GM21723 (cell line): Measurements from ENCODE around the gene ITGB2.
"Not testable (repeated sequence)": the region's sequence is repeated elsewhere in the genome, so short reads cannot be mapped to it uniquely, and the experiment has no call there.

ENCODE experiments used
- ATAC-seq: cut with Tn5 transposase; IDR thresholded peaks from one replicate; pipeline ENCODE4 v1.9.1; 2021; ENCODE audit warnings: mild to moderate bottlenecking, moderate library complexity; ENCODE audit not compliant: unreplicated experiment

ITGB2 gene

DNA sequence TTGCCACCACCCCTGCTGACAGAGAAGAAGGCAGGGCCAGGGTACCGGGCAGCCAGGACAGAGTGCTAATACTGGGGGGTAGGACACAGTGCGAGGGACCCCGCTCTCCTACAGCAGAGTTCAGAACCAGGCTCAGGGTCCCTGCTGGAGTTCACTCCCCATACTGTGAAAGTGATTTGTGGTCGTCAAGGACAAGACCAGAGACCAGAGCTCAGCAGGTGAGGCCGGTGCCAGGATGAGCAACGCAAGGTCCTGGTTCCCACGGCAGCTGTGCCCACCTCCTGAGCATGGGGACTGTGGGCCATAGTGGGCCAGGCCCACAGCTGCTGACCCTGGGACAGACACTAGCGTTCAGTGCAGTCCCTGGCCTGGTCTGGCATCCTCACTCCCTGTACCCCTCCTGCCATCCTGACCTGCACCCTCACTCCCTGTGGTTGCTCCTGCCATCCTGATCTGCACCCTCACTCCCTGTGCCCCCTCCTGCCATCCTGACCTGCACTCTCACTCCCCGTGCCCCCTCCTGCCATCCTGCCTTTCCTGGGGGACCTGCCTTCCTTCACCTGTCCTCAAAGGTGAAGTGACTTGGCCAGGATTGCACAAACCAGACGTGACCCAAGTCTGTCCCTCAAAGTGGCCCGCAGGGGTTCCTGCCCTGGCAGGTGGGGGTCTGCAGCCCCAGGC, 33.4 kb downstream of the ITGB2 start:
- ATAC-seq = no peak

DNA sequence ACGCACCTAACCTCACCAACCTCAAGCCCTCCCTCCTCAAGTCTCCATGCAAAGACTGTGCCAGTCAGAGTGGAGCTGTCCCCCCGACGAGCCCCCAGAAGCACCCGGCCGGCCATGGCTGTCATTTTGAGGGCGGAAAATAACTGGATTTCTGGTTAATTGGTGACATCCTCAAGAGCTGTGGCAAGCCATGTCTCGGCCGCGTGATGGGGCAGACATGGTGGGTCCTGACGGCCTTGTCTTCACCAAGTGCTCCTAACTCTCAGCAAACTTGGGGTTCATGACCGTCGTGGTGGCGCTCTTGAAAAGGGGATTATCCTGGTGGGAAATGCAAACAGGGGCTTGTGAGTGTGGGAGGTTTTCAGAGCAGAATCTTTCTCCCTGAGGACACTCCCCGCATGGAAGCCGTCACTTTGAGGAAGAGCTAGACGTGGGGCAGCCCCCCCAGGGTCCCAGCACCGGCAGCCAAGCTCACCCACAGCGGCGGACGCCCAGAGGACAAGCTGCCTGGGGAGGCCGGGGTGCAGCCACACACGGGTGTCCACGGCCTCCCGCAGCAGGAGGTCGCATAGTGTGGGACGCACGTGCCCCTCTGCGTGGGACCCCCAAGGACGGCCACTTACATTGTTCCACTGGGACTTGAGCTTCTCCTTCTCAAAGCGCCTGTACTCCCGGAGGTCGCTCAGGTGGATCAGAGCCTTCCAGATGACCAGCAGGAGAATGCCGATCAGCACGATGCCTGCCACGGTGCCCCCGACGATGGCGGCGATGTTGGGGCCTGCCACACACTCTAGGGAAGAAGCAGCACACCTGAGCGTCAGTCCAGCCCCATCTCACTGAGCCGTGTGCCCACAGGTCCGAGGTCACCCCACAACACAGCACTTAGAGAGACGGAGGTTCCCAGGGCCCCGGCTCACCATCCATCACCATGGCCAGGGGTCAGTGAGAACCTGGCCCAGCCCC, 34.3 kb downstream of the ITGB2 start:
- no peak for ATAC-seq

DNA sequence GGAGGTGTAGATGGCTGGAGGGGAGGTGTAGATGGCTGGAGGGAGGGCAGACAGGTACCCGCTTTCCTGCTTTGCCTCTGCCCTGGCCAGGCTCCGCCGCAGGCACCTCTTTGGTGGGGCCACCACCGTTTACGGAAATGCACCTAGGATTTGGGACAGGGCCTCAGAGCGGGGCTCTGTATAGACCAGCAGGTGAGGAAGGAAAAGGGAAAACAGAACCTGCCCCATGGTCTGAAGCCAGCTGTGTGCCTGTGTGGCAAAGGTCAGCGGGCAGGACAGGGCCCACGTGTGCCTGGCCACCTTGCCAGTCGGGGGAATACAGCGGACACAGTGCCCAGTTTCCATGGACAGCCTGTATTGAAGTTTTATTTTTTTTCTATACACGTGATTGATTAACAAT, 35.1 kb downstream of the ITGB2 start:
- ATAC-seq = no peak

DNA sequence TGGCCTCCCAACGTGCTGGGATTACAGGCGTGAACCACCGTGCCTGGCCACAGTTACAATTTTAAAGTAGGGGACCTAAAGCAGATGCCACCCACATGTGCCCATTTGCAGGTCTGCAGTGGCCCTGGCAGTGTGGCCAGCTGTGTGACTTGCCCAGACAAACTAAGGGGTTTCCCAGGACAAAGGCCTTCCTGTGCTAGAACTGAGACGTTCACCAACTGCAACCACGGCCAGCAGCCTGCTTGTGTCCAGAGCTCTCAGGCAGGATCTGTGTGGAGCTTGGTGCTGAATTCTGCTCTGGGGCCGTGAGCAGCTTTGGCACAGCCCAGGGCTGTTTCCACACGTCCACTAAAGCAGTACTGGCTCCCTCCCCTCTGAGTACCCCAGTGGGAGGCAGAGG, 36.6 kb downstream of the ITGB2 start:
- no peak for ATAC-seq

DNA sequence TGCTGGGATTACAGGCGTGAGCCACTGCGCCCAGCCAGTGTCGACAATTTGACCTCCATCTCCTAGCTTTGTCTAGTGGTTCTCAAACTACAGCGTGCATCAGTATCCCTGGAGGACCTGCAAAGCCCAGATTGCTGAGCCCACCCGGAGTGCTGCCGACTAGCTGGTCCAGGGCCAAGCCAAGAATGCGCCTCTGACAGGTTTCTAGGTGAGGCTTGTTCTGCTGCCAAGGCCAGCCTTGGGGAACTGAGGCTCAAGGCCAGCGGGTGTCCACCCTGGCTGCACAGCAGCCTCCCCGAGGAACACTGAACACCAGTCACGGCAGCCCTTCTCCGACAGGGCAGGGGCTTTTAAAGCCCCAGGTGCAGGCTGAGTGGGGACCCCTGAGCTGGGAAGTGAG, 37.4 kb downstream of the ITGB2 start:
- ATAC-seq = no peak

DNA sequence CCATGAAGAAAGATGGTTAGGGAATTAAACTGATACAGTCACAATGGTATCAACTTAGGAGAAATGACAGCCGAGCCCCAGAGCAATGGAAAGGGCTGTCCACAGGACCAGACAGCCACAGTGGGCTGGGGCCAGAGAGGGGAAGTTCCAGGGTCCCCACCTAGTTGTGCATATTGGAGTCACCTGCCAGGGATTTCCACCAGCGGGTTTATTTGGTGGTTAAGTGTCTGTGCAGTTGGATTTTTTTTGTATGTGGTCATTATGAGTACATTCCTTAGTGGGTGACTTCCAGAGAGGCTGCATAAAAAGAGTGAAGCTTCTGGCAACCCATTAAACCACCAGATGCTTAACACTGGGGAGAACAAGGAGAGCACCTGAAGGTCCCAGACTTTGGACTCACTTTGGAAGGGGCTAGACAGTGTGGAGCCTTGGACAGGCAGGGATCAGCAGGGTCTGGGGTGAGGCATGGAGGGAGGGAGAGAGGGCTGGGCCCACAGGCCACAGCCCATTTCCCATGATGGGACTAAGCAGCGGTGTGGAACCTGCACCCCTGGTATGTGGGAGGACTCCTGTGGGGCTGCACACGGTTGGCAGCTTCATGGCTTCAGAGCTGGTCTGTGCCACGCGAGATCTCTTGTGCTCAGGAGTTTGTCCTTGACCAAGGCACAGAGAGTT, 39.4 kb downstream of the ITGB2 start:
- no peak for ATAC-seq

DNA sequence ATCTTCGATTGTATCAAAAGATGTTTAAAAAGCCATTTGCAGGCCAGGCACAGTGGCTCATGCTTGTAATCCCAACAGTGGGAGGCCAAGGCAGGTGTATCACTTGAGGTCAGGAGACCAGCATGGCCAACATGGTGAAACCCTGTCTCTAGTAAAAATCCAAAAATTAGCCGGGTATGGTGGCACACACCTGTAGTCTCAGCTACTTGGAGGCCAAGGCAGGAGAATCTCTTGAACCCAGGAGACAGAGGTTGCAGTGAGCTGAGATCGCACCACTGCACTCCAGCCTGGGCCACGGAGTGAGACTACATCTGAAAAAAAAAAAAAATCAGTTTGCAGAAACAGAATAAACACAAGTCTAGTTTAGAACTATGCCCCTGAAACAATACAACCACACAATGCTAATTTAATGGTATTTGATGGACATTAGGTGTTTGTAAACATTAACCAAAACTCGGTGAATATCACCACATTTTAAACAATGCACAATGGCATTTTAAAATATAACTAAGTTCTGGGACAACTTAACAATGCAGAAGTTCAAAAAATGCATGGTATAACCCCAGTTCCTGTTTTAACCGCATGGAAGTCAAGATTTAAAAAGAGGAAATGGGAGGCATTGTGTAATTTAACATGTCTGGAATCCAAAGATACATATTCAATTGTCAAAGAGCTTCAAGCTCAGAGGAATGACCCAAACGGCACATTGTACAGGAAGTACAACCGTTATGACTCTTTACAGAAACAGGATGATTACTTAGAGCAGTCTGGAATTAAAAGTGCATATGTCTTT, 40.1 kb downstream of the ITGB2 start:
- ATAC-seq = no peak

DNA sequence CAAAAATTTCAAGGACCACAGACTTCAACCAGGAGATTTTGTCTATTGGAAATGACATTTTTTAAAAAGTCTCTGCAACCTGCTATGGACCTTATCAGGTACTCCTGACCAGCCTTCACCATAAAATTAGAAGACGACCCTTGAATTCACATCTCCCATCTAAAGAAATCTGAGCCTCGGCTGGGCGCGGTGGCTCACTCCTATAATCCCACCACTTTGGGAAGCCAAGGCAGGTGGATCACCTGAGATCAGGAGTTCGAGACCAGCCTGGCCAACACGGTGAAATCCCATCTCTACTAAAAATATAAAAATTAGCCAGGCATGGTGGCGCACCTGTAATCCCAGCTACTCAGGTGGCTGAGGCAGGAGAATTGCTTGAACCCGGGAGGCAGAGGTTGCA, 41.5 kb downstream of the ITGB2 start:
- not testable (repeated sequence) for ATAC-seq

DNA sequence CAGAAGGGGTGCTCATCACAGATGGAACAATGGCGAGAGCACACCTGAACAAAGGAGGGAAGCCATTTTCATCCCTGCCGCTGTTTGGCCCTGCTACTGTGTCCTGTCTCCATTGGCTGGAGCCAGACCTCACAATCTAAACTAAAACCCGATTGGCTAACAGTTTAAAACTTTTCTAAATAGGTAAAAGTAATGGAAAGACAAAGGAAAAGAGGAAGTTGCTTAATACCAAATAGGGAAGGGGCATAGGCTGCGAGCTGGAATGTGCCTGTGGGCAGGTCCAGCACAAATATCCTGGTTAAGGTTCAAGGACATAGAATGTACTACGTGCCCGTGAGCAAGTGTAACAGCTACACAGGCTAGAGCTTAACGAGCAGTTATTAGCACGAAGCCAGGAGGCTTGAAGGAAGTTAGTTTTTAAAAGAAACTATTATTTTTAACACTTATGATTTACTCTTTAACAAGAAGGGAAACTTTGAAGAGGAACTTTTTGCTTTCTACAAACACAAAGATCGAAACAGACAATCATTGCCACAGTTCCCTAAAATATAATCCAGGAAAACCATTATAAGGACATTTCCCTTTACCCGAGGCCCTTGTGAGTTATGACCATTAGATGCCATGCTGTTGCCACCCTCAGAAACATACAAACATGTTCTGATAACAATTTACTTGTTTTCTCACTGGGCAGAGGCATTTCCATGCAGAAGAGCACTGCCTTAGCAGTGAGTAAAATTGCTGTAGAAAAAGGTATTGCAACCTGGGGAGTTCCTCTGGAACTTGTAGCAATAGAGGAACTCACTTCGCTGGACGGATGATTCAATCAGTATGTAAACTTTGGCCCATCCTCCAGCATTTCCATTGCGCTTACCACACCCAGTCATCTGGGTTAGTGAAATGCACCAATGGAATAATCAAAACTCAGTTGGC, 42.4 kb downstream of the ITGB2 start:
- ATAC-seq = no peak

DNA sequence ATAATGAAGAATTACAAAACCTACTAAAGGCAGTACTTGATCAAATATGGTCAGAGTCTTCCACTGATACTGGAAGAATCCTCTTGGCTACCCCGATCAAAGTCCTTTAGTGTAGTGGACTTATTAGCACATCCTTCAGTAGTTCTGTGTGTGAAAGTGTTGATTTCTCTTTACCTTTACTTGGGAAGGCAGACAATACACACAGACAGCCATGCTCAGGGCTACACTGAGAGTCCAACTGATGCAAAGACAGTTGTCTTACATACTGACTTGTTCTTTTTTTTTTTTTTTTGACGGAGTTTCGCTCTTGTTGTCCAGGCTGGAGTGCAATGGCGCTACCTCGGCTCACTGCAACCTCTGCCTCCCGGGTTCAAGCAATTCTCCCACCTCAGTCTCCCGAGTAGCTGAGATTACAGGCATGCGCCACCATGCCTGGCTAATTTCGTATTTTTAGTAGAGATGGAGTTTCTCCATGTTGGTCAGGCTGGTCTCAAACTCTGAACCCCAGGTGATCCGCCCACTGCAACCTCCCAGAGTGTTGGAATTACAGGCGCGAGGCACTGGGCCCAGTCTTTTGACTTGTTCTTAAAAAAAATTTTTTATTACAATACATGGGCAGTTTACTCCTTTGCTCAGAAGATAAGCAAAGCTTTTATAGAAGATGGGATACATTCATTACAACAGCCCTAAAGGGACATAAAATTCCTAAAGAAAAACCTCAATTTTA, 43.7 kb downstream of the ITGB2 start:
- ATAC-seq = no peak

DNA sequence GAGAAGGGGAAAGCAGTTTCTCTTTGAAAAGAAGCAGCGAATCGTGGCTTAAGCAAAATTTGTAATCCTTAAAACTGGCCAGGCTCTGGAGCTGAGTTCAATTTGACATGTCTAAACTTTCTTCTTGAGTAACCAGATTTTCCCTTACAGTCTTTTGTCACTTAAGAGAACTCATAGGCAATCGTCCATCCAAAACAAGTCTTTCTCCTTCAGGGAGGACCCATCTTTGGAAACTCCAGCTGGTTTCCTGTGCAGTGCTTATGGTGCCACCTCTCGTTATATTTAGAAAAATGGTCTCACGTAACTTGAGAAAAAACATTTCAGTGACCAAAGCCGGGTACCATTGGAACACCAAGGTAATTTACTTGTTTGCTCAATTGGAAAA, 45.4 kb downstream of the ITGB2 start:
- no peak for ATAC-seq

DNA sequence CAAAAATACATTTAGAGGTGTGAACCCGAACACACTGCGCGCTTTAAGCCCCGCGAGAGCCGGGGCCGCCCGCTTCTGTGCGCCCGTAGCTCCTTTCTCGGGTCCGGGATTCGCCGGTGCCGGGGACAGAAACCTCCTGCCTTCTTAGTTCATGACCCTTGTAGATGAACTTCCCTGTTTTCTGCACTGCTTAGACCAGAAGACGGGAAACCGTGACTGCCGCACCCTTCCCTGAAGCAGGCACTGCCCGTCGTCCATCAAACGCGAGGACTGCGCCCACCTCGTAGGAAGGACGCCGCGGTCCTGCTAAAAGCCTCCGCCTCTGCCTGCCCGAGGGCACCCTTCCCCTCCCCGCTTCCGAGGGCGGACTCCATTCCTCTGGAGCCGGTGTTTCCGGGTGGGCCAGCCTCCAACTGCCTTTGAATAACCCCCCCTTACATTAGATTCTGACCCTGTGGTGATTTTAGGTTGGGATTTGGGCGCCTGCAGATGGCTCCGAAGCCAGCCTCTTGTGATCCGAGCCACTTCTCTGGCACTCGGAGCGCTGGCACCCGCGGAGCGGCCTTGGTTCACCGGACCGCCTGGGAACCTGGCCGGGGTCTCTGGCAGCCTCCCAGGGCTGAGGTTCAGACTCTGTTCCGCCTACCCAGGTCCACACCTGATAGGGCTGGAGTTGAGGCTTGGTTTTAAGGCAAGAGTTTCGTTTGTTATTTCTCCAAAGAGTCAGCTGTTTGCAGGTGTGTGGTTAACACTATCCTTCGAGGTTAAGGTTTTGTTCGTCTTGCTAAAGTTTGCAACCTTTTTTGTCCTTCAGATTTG, 46.0 kb downstream of the ITGB2 start:
- ATAC-seq = no peak

DNA sequence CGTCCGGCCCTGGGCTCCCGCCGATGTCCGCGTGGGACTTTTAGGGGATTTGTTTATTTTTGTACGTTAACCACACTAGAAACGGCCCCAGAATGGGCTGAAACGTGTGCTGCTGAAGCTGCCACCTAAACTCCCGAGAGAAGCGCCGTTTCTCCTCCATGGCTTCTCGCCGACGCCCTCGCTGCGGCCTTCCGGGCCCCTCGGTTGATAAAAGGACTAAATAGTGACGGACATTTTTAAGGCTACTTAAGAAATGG, 46.5 kb downstream of the ITGB2 start:
- no peak for ATAC-seq

DNA sequence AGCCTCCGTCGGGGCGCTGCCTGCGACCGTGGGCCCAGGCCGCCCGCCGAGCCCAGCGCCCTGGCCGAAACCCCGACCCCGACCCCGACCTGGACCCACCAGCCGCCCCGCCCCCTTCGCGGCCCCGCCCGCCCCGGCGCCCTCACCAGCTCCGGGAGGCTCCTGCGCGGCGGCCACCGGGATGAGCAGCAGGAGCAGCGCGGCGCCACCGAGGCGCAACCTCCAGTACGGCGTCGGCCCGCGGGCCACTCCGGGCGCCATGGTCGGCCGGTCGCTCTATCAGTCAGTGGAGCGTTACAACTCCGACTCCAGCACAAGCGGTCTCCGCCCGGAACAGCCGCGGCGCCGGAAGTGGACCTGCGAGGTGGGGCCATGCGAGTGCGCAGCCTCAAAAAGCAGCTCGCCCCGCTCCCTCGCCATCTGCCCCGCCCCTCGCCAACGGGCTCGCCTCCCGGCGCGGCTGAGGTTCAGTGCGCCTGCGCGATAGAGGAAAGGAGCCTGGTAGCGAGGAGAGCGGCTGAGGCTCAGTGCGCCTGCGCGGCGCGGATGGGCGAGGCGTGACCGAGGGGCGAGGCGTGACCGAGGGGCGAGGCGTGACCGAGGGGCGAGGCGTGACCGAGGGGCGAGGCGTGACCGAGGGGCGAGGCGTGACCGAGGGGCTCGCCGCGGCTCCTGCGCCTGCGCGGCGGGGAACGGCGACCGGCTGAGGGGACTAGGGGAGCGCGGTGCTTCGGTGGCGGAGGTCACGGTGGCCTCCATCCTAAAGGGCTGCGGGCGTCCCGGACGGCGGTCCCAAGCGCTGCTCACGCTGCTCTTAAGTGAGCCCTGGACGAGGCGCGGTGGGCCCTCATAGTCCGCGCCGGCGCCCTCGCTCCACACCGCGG, 47.1 kb downstream of the ITGB2 start, which contains the start of gene PTTG1IP:
PTTG1IP (minus strand) TSS at position 335 of the 884 bp plus-strand sequence; CDS start at position 261, 74 bp downstream.
- peak; percentile 67 for ATAC-seq

DNA sequence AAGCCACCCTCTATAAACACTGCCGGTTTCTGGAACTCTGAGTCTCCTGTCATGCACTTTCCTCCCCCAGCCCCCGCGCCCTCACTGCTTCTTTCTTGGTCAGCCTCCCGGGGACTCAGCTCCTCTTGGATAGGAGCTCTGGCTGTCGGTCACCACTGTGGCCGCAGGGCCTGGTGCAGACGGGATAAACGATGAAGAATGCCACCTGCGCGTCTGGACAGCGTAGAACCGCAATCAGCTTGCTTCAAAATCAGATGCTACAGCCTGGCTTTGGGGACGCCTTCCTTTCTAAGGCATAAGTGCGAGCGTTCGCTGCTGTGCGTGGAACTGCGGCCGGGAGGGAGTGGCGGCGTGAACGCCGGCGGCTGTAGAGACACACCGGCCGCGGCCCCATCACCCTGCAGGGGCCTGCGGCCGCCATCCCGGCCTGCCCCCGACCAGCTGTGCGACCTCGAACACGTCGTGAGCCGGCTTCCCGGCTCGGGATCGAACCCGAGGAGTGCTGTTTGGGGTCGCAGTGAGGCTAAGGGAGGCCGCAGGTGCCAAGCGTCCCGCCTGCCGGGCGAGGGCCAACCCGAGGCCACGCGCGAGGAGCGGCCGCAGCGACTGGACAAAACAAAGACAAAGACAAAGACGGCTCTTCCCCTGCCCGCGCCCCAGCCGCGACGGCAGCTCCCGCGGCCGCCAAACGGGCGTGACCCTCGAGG, 47.9 kb downstream of the ITGB2 start:
- ATAC-seq = no peak

DNA sequence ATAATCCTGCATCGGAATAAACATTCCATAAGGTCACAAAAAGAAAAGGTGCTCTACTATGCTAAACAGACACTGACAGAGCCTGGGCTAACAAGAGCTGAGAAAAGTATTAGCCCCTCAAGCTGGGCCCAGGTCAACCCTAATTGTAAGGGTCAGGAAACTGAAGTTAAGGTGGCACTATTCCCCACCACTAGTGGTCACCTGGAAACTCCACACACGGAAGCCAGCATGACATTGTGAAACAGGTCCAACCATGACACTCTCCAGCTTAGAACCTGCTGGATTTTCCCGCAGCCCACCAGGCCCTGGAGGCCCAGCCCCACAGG, 48.4 kb downstream of the ITGB2 start:
- ATAC-seq = no peak
